ENCODE data around the gene LRRC8A.

The LRRC8A gene

GRCh38 chr9:128882677-128883603, 1.0 kb downstream of the LRRC8A start:
- H3K4me3 Mint-ChIP-seq = peak overlapping the region; percentile 90
- H3K9me3 Mint-ChIP-seq = no peaks in the 10 kb centered on the region
- H3K27me3 Mint-ChIP-seq = no peaks in the 10 kb centered on the region
- peak overlapping the region; percentile 95 for H3K27ac Mint-ChIP-seq (ENCODE audit: low read depth)
- H3K36me3 Mint-ChIP-seq (ENCODE audit: insufficient read depth) = peaks cover 16% of the 10 kb centered on the region
- no peak for DNase-seq (ENCODE audit: low spot score in 2 of 2)
- peaks cover 71% of the 10 kb centered on the region for H3K4me1 Mint-ChIP-seq
- ATAC-seq (replicated peaks; ENCODE audit: extremely low read depth, poor library complexity, severe bottlenecking) = no peak

- Mint-ChIP-seq H3K36me3 (ENCODE audit: insufficient read depth) (peaks cover 21% of the 10 kb centered on the region), H3K27ac (ENCODE audit: low read depth) (peak overlapping the region; percentile 68), H3K9me3 (no peaks in the 10 kb centered on the region), H3K4me3 (peak overlapping the region; percentile 90), H3K27me3 (no peaks in the 10 kb centered on the region), H3K4me1 (peaks cover 75% of the 10 kb centered on the region)
- DNase-seq (ENCODE audit: low spot score in 2 of 2) (no peak), ATAC-seq (replicated peaks; ENCODE audit: extremely low read depth, poor library complexity, severe bottlenecking) (no peak)
These were observed 2.2 kb downstream of the LRRC8A start for GRCh38 chr9:128884164-128884563.

DNA sequence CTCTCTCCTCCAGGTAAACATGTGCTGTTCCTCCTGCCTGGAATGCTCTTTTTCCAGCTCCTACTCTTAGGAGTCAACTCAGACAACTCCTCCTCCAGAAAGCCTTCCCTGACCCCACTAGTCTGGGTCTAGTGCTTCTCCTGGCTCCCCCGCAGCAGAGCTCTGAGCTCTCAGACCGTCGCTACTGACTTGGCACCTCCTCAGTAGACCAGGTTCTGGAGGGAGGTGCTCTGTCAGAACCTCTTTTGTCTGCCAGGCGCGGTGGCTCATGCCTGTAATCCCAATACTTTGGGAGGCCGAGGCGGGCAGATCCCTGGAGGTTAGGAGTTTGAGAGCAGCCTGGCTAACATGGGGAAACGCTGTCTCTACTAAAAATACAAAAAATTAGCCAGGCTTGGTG, 3.4 kb downstream of the LRRC8A start:
- Mint-ChIP-seq H3K27me3 (no peaks in the 10 kb centered on the region), H3K4me1 (peaks cover 72% of the 10 kb centered on the region), H3K27ac (ENCODE audit: low read depth) (peak overlapping the region; percentile 83), H3K9me3 (no peaks in the 10 kb centered on the region), H3K36me3 (ENCODE audit: insufficient read depth) (peaks cover 25% of the 10 kb centered on the region), H3K4me3 (peak overlapping the region; percentile 90)
- no peak for DNase-seq (ENCODE audit: low spot score in 2 of 2)
- ATAC-seq (replicated peaks; ENCODE audit: extremely low read depth, poor library complexity, severe bottlenecking) = no peak

- Mint-ChIP-seq H3K36me3 (ENCODE audit: insufficient read depth) (peaks cover 25% of the 10 kb centered on the region), H3K27ac (ENCODE audit: low read depth) (peak overlapping the region; percentile 83), H3K4me1 (peaks cover 71% of the 10 kb centered on the region), H3K4me3 (no peak overlapping the region), H3K27me3 (no peaks in the 10 kb centered on the region), H3K9me3 (no peaks in the 10 kb centered on the region)
- DNase-seq (ENCODE audit: low spot score in 2 of 2) (no peak), ATAC-seq (replicated peaks; ENCODE audit: extremely low read depth, poor library complexity, severe bottlenecking) (no peak)
These were observed 3.9 kb downstream of the LRRC8A start for GRCh38 chr9:128885798-128886197.

DNA sequence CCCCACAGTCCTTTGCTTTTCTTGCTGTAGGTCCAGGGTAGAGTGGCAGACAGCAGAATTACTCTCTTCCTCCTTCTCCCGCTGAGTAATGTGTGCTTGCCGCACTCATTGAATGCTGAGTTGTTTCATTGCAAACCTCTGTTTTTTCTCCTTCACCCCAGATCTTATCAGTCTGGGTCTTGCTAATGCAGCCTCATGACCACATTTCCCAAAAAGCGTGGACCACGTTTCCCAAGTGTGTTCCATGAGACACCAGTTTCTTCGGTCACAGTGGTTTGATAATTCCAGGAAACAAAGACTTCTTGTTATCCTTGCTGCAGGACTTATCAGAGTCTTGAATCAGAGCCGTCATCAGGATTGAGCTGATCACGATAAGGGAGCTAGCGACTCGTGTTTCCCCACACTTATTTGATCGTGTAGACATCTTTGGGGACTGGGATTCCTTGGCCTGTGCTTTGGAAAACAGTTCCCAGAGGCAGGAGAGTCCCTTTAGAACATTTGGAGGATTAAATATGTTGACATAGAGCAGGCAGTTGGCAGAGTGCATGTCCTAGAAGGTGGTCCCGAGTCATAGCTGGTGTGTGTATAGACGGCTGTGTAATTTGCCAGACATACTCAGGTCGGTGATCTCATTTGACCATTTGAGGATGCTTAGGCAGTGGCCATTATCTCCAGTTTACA, 4.4 kb downstream of the LRRC8A start:
- Mint-ChIP-seq H3K27ac (ENCODE audit: low read depth) (peak overlapping the region; percentile 8), H3K36me3 (ENCODE audit: insufficient read depth) (peaks cover 25% of the 10 kb centered on the region), H3K27me3 (no peaks in the 10 kb centered on the region), H3K4me1 (peaks cover 67% of the 10 kb centered on the region), H3K4me3 (no peak overlapping the region), H3K9me3 (no peaks in the 10 kb centered on the region)
- no peak for DNase-seq (ENCODE audit: low spot score in 2 of 2)
- ATAC-seq (replicated peaks; ENCODE audit: extremely low read depth, poor library complexity, severe bottlenecking) = no peak

GRCh38 chr9:128887049-128887448, 5.1 kb downstream of the LRRC8A start:
- DNase-seq (ENCODE audit: low spot score in 2 of 2) = no peak
- ATAC-seq (replicated peaks; ENCODE audit: extremely low read depth, poor library complexity, severe bottlenecking) = no peak
- H3K9me3 Mint-ChIP-seq = no peaks in the 10 kb centered on the region
- H3K27ac Mint-ChIP-seq (ENCODE audit: low read depth) = no peak overlapping the region
- H3K36me3 Mint-ChIP-seq (ENCODE audit: insufficient read depth) = peaks cover 19% of the 10 kb centered on the region
- H3K4me1 Mint-ChIP-seq = peaks cover 60% of the 10 kb centered on the region
- H3K4me3 Mint-ChIP-seq = no peak overlapping the region
- no peaks in the 10 kb centered on the region for H3K27me3 Mint-ChIP-seq

- DNase-seq (ENCODE audit: low spot score in 2 of 2) (no peak), ATAC-seq (replicated peaks; ENCODE audit: extremely low read depth, poor library complexity, severe bottlenecking) (no peak)
- Mint-ChIP-seq H3K36me3 (ENCODE audit: insufficient read depth) (peaks cover 19% of the 10 kb centered on the region), H3K27me3 (no peaks in the 10 kb centered on the region), H3K27ac (ENCODE audit: low read depth) (no peak overlapping the region), H3K9me3 (no peaks in the 10 kb centered on the region), H3K4me3 (no peak overlapping the region), H3K4me1 (peaks cover 53% of the 10 kb centered on the region)
These were observed 6.0 kb downstream of the LRRC8A start for GRCh38 chr9:128887914-128888350.

DNA sequence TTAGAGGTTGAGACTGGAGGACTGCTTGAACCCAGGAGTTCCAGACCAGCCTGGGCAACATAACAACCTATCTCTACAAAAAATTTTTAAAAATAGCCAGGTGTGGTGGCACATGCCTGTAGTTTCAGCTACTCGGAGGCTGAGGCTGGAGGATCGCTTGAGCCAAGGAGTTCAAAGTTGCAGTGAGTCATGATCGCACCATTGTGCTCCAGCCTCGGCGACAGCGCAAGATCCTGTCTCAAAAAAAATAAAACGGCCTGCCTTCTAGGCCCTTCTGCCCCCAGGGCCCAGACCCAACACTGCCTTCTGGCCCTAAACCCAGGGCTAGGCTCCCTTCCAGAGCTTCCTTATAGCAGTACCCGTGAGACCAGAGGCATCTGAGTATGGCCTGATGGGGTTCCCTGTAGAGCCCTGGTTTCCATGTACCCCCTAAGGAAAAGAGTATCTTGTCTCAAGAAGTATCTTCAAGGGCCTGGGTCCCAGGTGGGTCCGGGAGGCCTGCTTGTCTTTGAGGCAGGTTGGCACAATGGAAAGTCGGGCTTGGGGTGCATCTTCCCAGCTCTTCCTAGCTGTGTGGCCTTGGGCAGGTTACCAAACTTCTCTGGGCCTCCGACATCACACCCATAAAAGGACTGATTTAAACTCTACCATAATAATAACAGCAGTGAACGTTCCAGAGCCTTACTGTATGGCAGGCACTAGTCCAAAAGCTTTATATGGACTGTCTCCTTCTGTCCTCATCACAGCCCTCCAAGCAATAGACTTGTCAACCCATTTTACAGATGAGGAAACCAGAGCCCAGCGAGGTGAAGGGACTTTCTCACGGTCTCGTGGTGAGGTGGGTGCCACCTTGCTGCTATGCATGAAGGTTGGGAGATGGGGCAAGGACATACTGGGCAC, 9.6 kb downstream of the LRRC8A start:
- no peak for DNase-seq (ENCODE audit: low spot score in 2 of 2)
- peak; percentile 31 for ATAC-seq (replicated peaks; ENCODE audit: extremely low read depth, poor library complexity, severe bottlenecking)
- Mint-ChIP-seq H3K27me3 (no peaks in the 10 kb centered on the region), H3K4me1 (peaks cover 42% of the 10 kb centered on the region), H3K4me3 (peak overlapping the region; percentile 16), H3K9me3 (no peaks in the 10 kb centered on the region), H3K27ac (ENCODE audit: low read depth) (peak overlapping the region; percentile 59), H3K36me3 (ENCODE audit: insufficient read depth) (peaks cover 23% of the 10 kb centered on the region)

DNA sequence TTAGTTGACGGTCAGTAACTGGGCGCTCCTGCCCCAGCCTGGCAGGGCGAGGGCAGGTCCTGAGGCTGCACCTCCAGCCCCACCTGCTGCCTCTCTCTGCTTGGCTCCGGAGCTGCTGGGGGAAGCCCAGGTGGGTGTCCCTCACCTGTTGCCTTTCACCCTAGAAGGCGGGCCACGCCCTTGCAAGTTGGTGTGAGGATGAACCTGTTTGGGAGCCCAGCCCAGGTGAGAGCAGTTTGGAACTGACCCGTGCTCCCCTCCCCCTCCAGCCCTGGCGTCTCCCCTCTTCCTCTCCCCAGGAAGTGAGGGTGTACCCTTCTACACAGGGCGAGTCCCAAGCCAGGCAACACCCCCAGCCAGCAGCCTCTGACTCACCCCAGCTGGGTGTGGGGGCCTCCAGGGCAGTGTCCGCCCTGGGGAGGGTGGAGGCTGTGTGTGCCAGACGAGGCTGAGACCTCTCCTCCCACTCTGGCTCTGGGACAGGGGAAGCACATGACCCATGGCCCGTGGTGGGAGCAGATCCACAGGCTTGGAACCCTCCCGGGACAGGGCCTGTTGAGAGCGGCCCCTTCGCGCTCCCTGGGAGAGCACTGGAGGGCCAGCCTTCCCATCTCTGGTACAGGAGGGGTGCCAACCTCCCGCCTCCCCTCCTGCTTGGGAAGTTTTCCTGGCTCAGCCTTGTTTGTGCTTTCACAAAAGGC, 10.4 kb downstream of the LRRC8A start:
- H3K4me1 Mint-ChIP-seq = peaks cover 47% of the 10 kb centered on the region

GRCh38 chr9:128893354-128893753, 11.4 kb downstream of the LRRC8A start:
- H3K4me3 Mint-ChIP-seq = no peak overlapping the region
- peaks cover 51% of the 10 kb centered on the region for H3K4me1 Mint-ChIP-seq
- H3K9me3 Mint-ChIP-seq = no peaks in the 10 kb centered on the region
- H3K27ac Mint-ChIP-seq (ENCODE audit: low read depth) = no peak overlapping the region
- DNase-seq (ENCODE audit: low spot score in 2 of 2) (no peak), ATAC-seq (replicated peaks; ENCODE audit: extremely low read depth, poor library complexity, severe bottlenecking) (no peak)
- no peaks in the 10 kb centered on the region for H3K27me3 Mint-ChIP-seq
- peaks cover 25% of the 10 kb centered on the region for H3K36me3 Mint-ChIP-seq (ENCODE audit: insufficient read depth)

More for the DNA sequence above, 10.4 kb downstream of the LRRC8A start:
- Mint-ChIP-seq H3K27ac (ENCODE audit: low read depth) (peak overlapping the region; percentile 59), H3K36me3 (ENCODE audit: insufficient read depth) (peaks cover 23% of the 10 kb centered on the region), H3K9me3 (no peaks in the 10 kb centered on the region), H3K27me3 (no peaks in the 10 kb centered on the region), H3K4me3 (peak overlapping the region; percentile 16)
- ATAC-seq (replicated peaks; ENCODE audit: extremely low read depth, poor library complexity, severe bottlenecking) (peak; percentile 74), DNase-seq (ENCODE audit: low spot score in 2 of 2) (no peak)

DNA sequence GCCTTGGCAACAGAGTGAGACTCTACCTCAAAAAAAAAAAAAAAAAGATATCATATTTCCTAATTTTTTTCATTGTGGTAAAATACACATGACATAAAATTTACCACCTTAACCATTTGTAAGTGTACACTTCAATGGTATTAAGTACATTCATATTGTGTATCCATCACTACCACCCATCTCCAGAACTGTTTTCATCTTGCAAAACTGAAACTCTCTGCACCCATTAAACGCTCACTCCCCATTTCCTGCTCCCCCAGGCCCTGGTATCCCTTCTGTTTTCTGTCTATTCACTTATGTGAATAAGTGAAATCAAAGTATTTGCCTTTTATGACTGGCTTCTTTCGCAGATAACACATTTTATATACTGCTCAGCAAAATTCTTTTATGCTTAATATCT, 12.8 kb downstream of the LRRC8A start:
- Mint-ChIP-seq H3K27ac (ENCODE audit: low read depth) (peak overlapping the region; percentile 1), H3K4me3 (peak overlapping the region; percentile 29)

DNA sequence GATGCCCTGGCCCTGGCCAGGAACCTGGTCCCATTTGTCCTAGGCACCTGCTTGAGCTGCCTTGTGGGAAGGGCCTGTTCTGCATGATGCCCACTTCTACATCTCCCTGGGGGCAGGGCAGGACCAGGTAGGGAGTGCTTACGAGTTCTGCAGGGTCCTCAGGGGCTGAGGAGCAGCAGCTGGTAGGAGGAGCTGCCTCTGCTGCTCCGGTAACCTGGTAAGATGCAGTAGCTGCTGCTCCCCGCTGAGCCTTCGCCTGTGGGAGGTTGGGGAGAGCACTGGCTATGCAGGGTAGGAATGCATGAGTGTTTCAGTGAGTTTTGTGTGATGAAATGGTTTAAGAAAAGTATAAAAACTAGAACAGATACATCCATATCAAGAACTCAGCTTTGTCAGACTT, 13.6 kb downstream of the LRRC8A start:
- no peaks in the 10 kb centered on the region for H3K9me3 Mint-ChIP-seq
- no peak overlapping the region for H3K27ac Mint-ChIP-seq (ENCODE audit: low read depth)
- peak overlapping the region; percentile 33 for H3K4me3 Mint-ChIP-seq
- no peaks in the 10 kb centered on the region for H3K27me3 Mint-ChIP-seq
- DNase-seq (ENCODE audit: low spot score in 2 of 2) (no peak), ATAC-seq (replicated peaks; ENCODE audit: extremely low read depth, poor library complexity, severe bottlenecking) (no peak)
- peaks cover 22% of the 10 kb centered on the region for H3K36me3 Mint-ChIP-seq (ENCODE audit: insufficient read depth)
- peaks cover 57% of the 10 kb centered on the region for H3K4me1 Mint-ChIP-seq

More for the DNA sequence above, 12.8 kb downstream of the LRRC8A start:
- Mint-ChIP-seq H3K36me3 (ENCODE audit: insufficient read depth) (peaks cover 22% of the 10 kb centered on the region), H3K27me3 (no peaks in the 10 kb centered on the region), H3K4me1 (peaks cover 55% of the 10 kb centered on the region), H3K9me3 (no peaks in the 10 kb centered on the region)
- no peak for DNase-seq (ENCODE audit: low spot score in 2 of 2)
- peak; percentile 25 for ATAC-seq (replicated peaks; ENCODE audit: extremely low read depth, poor library complexity, severe bottlenecking)

Data from central memory CD8-positive, alpha-beta T cell (primary cell).